HEK293 (cell line): ENCODE results near the gene DYNC2I2.

Experiments used
- CTCF ChIP-seq: fragments of 450-650 bp; formaldehyde crosslinking; IDR thresholded peaks from 2 replicates; pipeline ENCODE4 v1.5.1; 2016; ENCODE audit warnings: missing biosample characterization, missing genetic modification characterization
- EGR2 ChIP-seq: fragments of 450-650 bp; formaldehyde crosslinking; IDR thresholded peaks from 2 replicates; pipeline ENCODE4 v1.5.1; 2016; ENCODE audit warnings: low read depth, missing biosample characterization, missing genetic modification characterization
- INSM2 ChIP-seq: fragments of 450-650 bp; formaldehyde crosslinking; IDR thresholded peaks from 2 replicates; pipeline ENCODE4 v1.5.1; 2016; ENCODE audit warnings: missing biosample characterization, missing genetic modification characterization
- REST ChIP-seq: fragments of 450-650 bp; formaldehyde crosslinking; IDR thresholded peaks from 2 replicates; pipeline ENCODE4 v1.5.1; 2016; ENCODE audit warnings: missing biosample characterization, missing genetic modification characterization
- ZNF148 ChIP-seq: fragments of 450-650 bp; formaldehyde crosslinking; IDR thresholded peaks from 2 replicates; pipeline ENCODE4 v1.5.0; 2017; ENCODE audit warnings: missing biosample characterization, missing genetic modification characterization, borderline replicate concordance

GRCh38 chr9:128675382-128675781 is 18.7 kb upstream of the DYNC2I2 start:
- TF ChIP-seq ZNF148 (tag by site-specific recombination), result no peak
- TF ChIP-seq CTCF (tag by site-specific recombination), result no peak
- no peak for TF ChIP-seq EGR2 (tag by site-specific recombination)
- no peak for TF ChIP-seq INSM2 (tag by site-specific recombination)
- no peak for TF ChIP-seq REST
